ENCODE data around the gene RIOX2. TPM values are rescaled to one million over a fixed set of nuclear protein-coding genes. Genes with fewer than 3 reads are reported as not detected.
"Not testable (repeated sequence)": the region's sequence is repeated elsewhere in the genome, so short reads cannot be mapped to it uniquely, and the experiment has no call there.

Gene RIOX2
- total RNA-seq, 1 donor from 2014 or later = 9.5 TPM

- Histone ChIP-seq H3K36me3 (no peaks in the 10 kb centered on the region), H3K9me3 (replicated peaks) (no peaks in the 10 kb centered on the region), H3K4me1 (peaks cover 10% of the 10 kb centered on the region), H3K4me3 (no peak overlapping the region), H3K27me3 (ENCODE audit: low read depth) (no peaks in the 10 kb centered on the region), H3K27ac (replicated peaks) (peak overlapping the region; percentile 24)
- TF ChIP-seq, protein P1, sequence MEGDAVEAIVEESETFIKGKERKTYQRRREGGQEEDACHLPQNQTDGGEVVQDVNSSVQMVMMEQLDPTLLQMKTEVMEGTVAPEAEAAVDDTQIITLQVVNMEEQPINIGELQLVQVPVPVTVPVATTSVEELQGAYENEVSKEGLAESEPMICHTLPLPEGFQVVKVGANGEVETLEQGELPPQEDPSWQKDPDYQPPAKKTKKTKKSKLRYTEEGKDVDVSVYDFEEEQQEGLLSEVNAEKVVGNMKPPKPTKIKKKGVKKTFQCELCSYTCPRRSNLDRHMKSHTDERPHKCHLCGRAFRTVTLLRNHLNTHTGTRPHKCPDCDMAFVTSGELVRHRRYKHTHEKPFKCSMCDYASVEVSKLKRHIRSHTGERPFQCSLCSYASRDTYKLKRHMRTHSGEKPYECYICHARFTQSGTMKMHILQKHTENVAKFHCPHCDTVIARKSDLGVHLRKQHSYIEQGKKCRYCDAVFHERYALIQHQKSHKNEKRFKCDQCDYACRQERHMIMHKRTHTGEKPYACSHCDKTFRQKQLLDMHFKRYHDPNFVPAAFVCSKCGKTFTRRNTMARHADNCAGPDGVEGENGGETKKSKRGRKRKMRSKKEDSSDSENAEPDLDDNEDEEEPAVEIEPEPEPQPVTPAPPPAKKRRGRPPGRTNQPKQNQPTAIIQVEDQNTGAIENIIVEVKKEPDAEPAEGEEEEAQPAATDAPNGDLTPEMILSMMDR (IDR thresholded peaks at IDR 0.05; ENCODE audit: borderline replicate concordance) = no peak
- intact Hi-C loops (cut with micrococcal nuclease) = no loop called here
- DNase-seq = no peak
These were observed 40.7 kb upstream of the RIOX2 start for GRCh38 chr3:98012979-98013378.

GRCh38 chr3:98010883-98011449 is 38.7 kb upstream of the RIOX2 start:
- H3K36me3 ChIP-seq; H3K27ac ChIP-seq (replicated peaks); intact Hi-C loops (cut with micrococcal nuclease); H3K4me3 ChIP-seq; H3K9me3 ChIP-seq (replicated peaks); H3K27me3 ChIP-seq (ENCODE audit: low read depth); DNase-seq: not testable (repeated sequence)
- peaks cover 10% of the 10 kb centered on the region for H3K4me1 ChIP-seq

DNA sequence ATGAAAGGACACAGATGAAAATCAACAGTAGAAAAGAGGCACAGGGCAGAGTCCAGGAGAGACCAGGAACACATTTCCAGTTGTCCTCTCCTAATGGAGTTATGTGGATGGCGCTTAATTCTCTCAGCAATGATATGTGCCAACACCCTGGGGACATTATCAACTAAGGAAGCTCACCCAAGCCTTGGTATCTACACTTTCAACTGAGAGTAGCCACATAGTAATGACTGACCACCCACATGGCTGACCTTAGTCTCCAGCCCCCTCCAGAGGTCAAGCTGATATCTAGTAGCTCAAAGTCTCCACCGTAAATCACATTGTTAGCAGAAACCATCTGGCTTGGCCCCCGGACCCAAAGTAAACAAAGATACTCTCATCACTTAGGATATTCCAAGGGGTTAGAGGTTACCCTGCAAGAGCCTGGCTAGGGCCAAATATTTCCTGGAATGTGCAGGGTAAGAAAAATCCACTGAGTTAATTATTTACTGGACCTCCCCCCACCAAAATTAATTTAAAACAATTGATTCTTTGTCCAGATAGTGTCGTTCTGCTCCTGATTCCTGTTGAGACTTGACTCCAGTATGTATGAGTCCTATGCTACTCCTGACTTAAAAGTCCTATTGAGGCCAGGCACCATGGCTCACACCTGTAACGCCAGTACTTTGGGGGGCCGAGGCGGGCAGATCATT is 38.1 kb upstream of the RIOX2 start:
- Histone ChIP-seq H3K27ac (replicated peaks) (no peak overlapping the region), H3K9me3 (replicated peaks) (no peaks in the 10 kb centered on the region), H3K4me1 (peaks cover 10% of the 10 kb centered on the region), H3K4me3 (no peak overlapping the region), H3K27me3 (ENCODE audit: low read depth) (no peaks in the 10 kb centered on the region), H3K36me3 (no peaks in the 10 kb centered on the region)
- DNase-seq = no peak
- TF ChIP-seq, protein P1 (IDR thresholded peaks at IDR 0.05; ENCODE audit: borderline replicate concordance) = no peak
- intact Hi-C loops (cut with micrococcal nuclease) = no loop called here

- no peak for DNase-seq
- intact Hi-C loops (cut with micrococcal nuclease) = no loop called here
- Histone ChIP-seq H3K27me3 (ENCODE audit: low read depth) (no peaks in the 10 kb centered on the region), H3K27ac (replicated peaks) (no peak overlapping the region), H3K4me1 (peaks cover 5% of the 10 kb centered on the region), H3K9me3 (replicated peaks) (no peaks in the 10 kb centered on the region), H3K4me3 (no peak overlapping the region), H3K36me3 (no peaks in the 10 kb centered on the region)
- TF ChIP-seq, protein P1 (IDR thresholded peaks at IDR 0.05; ENCODE audit: borderline replicate concordance) = no peak
These were observed 36.6 kb upstream of the RIOX2 start for GRCh38 chr3:98008855-98009254.

DNA sequence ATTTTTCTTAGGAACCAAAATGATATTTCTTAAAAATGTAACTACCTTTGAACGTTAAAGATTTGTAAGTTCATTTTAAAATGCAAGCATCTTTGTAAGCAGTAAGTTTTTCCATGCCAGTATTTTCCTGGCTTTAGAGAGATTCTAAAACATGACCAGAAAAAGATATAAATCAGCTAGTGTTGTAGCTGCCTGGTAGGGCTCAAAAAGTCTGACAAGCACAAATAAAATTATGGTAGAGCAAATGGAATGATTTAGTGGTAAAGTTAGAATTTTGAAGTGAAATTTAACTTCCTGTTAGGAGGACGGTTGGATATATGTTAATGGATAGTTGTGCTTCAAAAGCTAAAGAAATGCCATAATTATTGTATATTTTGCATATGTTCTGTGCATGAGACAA is 33.2 kb upstream of the RIOX2 start:
- H3K4me1 ChIP-seq = no peaks in the 10 kb centered on the region
- no peaks in the 10 kb centered on the region for H3K9me3 ChIP-seq (replicated peaks)
- no peak overlapping the region for H3K27ac ChIP-seq (replicated peaks)
- intact Hi-C loops (cut with micrococcal nuclease) = no loop called here
- no peaks in the 10 kb centered on the region for H3K27me3 ChIP-seq (ENCODE audit: low read depth)
- TF ChIP-seq, protein P1 (IDR thresholded peaks at IDR 0.05; ENCODE audit: borderline replicate concordance) = no peak
- DNase-seq = no peak
- no peak overlapping the region for H3K4me3 ChIP-seq
- H3K36me3 ChIP-seq = no peaks in the 10 kb centered on the region

DNA sequence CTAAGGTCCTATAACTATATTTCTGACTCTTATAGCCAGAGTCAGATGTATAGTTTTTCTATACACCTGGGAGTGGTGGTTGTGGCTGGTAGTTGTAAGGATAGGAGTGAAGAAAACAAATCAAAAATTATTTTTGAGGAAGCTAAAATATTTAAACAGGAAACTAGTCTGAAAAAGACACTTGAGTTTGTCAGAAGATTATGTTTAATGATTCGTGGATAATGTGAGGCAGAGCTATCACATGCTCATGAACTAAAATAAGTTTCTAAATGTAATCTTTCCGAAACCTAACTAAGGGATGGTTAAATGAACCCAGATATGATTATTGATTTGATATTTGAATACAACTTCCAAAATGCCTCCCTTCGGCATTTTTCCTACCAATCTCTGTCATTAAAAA is 32.5 kb upstream of the RIOX2 start:
- Histone ChIP-seq H3K36me3 (no peaks in the 10 kb centered on the region), H3K27ac (replicated peaks) (no peak overlapping the region), H3K9me3 (replicated peaks) (no peaks in the 10 kb centered on the region), H3K27me3 (ENCODE audit: low read depth) (no peaks in the 10 kb centered on the region), H3K4me1 (no peaks in the 10 kb centered on the region), H3K4me3 (no peak overlapping the region)
- no peak for DNase-seq
- TF ChIP-seq, protein P1 (IDR thresholded peaks at IDR 0.05; ENCODE audit: borderline replicate concordance) = no peak
- intact Hi-C loops (cut with micrococcal nuclease) = no loop called here

All from left ventricle myocardium inferior (tissue), 1 donor.